Adrenal gland (tissue), 12 donors: ENCODE measurements around the gene EIF2D. TPM values are rescaled to one million over a fixed set of nuclear protein-coding genes. Genes with fewer than 3 reads are reported as not detected.

Source experiments
- DNase-seq, 7 donors: peaks; one replicate each; pipeline ENCODE4 v3.0.0-alpha.2; 2019 to 2020
- H3K27ac ChIP-seq, 5 donors: fragments of 200-600 bp; sonication (generic) in 4 of 5; 1 replicate in 3 of 5; 2 replicates in 2 of 5; pipeline versions ENCODE4 v1.5.1 to v1.8.0; 2016 to 2020; ENCODE audit warnings: mild to moderate bottlenecking in 1 of 5
- H3K27me3 ChIP-seq: fragments of 200-600 bp; 2 replicates; pipeline ENCODE4 v1.8.0; 2021
- H3K36me3 ChIP-seq, 2 donors: fragments of 200-600 bp; replicated peaks in 1 of 2; 1 replicate in 1 of 2; 2 replicates in 1 of 2; pipeline versions ENCODE4 v1.5.1 to v1.8.0; 2018 to 2022
- H3K4me1 ChIP-seq, 2 donors: fragments of 200-600 bp; replicated peaks in 1 of 2; 1 replicate in 1 of 2; 2 replicates in 1 of 2; pipeline versions ENCODE4 v1.5.1 to v1.8.0; 2018 to 2021
- H3K4me3 ChIP-seq, 4 donors: fragments of 200-600 bp; sonication (generic) in 3 of 4; one replicate each; pipeline ENCODE4 v1.5.1; 2016 to 2018
- H3K9me3 ChIP-seq, 3 donors: fragments of 200-600 bp; sonication (generic) in 1 of 3; replicated peaks in 1 of 3; 1 replicate in 2 of 3; 2 replicates in 1 of 3; pipeline versions ENCODE4 v1.5.1 to v1.8.0; 2016 to 2021
- CTCF ChIP-seq, 6 experiments: fragments of 450-650 bp in 4 of 6; fragments of 200-600 bp in 2 of 6; sonication (generic) in 1 of 6; IDR thresholded peaks; 1 replicate in 5 of 6; 2 replicates in 1 of 6; pipeline versions ENCODE4 v1.5.1 to v1.8.0; 2016 to 2021; ENCODE audit warnings: antibody characterized with exemption in 6 of 6, mild to moderate bottlenecking in 2 of 6, moderate library complexity in 1 of 6
- POLR2A ChIP-seq, 2 donors: fragments of 450-650 bp; IDR thresholded peaks; one replicate each; pipeline ENCODE4 v1.6.1; 2017; ENCODE audit warnings: antibody characterized with exemption in 2 of 2, mild to moderate bottlenecking in 2 of 2, moderate library complexity in 1 of 2
- WGBS, 4 donors: extraction: QIAGEN DNeasy Blood & Tissue Kit in 2 of 4; methylation state at CpG; one replicate each; pipeline versions ENCODE4 v1.1.5 to v1.1.7; 2013 to 2017; 5-methylcytosine and 5-hydroxymethylcytosine counted together
- intact Hi-C, 2 donors: fragments of 100-400 bp; cut with DNase I; formaldehyde crosslinking; loops; one replicate each; pipeline versions ENCODE4 v1.14.1 to v1.15.0; 2022 to 2023
- polyA plus RNA-seq, 3 donors: library from polyadenylated mRNA; stranded (reverse); fragments of 200-250 nt in 2 of 3; fragments of 350-450 nt in 1 of 3; fragmentation: Illumina TruSeq in 1 of 3; extraction: RNeasy Lipid Tissue Mini Kit (QIAGEN cat#74804) in 1 of 3; gene quantifications; one replicate each; pipeline ENCODE4 v1.2.3, GENCODE V29; 2013 to 2014
- total RNA-seq, 9 donors: library from RNA; depleted of rRNA in 4 of 9; stranded (reverse); fragments of >200 nt in 4 of 9; fragments of 120-200 nt in 1 of 9; fragmentation: NEBNext Ultra II Directional in 1 of 9; extraction: Animal tissue kit (Norgen Biotek cat#: 25700) in 1 of 9; gene quantifications; one replicate each; pipeline versions ENCODE4 v1.1.0 to v1.2.4, GENCODE V29; 2013 to 2023
- donor health status: healthy with polysubstance abuse.
- donor health status: Bipolar disorder and iron deficiency.
- donor health status: DM: yes; HTN: yes; CAD: no.
- donor health status: DM: no; HTN: no; CAD: no.
- donor health status: DM: no; HTN: no; CAD: no.
- donor health status: DM: yes; HTN: yes; CAD: no.

Gene EIF2D
- total and polyA plus RNA-seq, 12 donors, result 31.6 to 95.4 (median 54.0) TPM

GRCh38 chr1:206587904-206588303 is 24.4 kb downstream of the EIF2D start:
- H3K36me3 ChIP-seq, result peaks cover 0 to 65% of the 10 kb centered on the region in 2 donors
- peaks cover 36 to 50% of the 10 kb centered on the region in 2 donors for H3K4me1 ChIP-seq
- H3K27ac ChIP-seq, result peak overlapping the region in 3 of 5 donors; percentile 59 to 79 (median 78)
- WGBS, 4 donors, result 67 to 85% (median 81%) methylated on average over 5 to 14 of the region's 14 CpGs
- no peak overlapping the region for H3K4me3 ChIP-seq
- no peaks in the 10 kb centered on the region for H3K27me3 ChIP-seq
- TF ChIP-seq POLR2A (IDR thresholded peaks at IDR 0.05), result no peak
- TF ChIP-seq CTCF (IDR thresholded peaks at IDR 0.05), result no peak
- no peak for DNase-seq
- H3K9me3 ChIP-seq, result no peaks in the 10 kb centered on the region
- intact Hi-C loops, result loop anchor here in 1 of 2 donors (5.0 kb wide), 1 partner anchor 96 kb away; no protein-coding TSS in a partner anchor

GRCh38 chr1:206586501-206587445 is 25.5 kb downstream of the EIF2D start:
- Histone ChIP-seq H3K4me1 (peaks cover 33 to 45% of the 10 kb centered on the region in 2 donors), H3K9me3 (no peaks in the 10 kb centered on the region), H3K27ac (peak overlapping the region in 2 of 5 donors; percentile 29 to 35), H3K27me3 (no peaks in the 10 kb centered on the region), H3K4me3 (no peak overlapping the region), H3K36me3 (peaks cover 0 to 54% of the 10 kb centered on the region in 2 donors)
- no peak for DNase-seq
- WGBS, 4 donors, result 83 to 87% (median 84%) methylated on average over 13 of the region's 13 CpGs
- TF ChIP-seq CTCF (IDR thresholded peaks at IDR 0.05) (no peak), POLR2A (IDR thresholded peaks at IDR 0.05) (no peak)
- intact Hi-C loops, result loop anchor here in 1 of 2 donors (5.0 kb wide), 1 partner anchor 94 kb away; no protein-coding TSS in a partner anchor

- Histone ChIP-seq H3K27me3 (no peaks in the 10 kb centered on the region), H3K27ac (peak overlapping the region in 1 of 5 donors; percentile 5), H3K4me3 (no peak overlapping the region), H3K36me3 (peaks cover 0 to 53% of the 10 kb centered on the region in 2 donors), H3K4me1 (peaks cover 13 to 41% of the 10 kb centered on the region in 2 donors), H3K9me3 (no peaks in the 10 kb centered on the region)
- 72 to 84% (median 83%) methylated on average over 4 of the region's 4 CpGs for WGBS, 4 donors
- intact Hi-C loops, result loop anchor here (2.0 to 5.0 kb wide), 3 partner anchors 42 to 94 kb away; no protein-coding TSS in a partner anchor
- TF ChIP-seq CTCF (IDR thresholded peaks at IDR 0.05), result no peak
- no peak for TF ChIP-seq POLR2A (IDR thresholded peaks at IDR 0.05)
- no peak for DNase-seq
Observed at GRCh38 chr1:206584683-206585082, 27.6 kb downstream of the EIF2D start.
